Measurements from ENCODE around the gene CDIPT.
"Not testable (repeated sequence)": the region's sequence is repeated elsewhere in the genome, so short reads cannot be mapped to it uniquely, and the experiment has no call there.

CDIPT gene

DNA sequence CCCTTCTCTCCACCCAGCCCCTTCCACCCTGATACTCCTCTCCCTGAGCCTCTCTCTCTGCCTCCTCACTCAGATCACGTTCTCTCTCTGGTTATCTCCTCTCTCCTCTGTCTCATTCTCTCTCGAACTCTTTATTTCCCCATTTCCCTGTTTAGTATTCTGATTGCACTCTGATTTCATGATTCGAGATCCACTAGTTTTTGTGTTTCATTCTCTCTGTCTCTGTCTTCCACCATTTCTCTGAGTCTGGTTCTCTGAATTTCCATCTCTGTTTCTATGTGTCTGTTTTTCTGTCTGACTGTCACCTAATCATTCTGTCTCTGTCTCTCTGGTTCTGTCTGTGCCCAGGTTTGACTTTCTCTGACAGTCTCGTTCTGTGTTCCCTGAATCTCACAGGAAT, 34.3 kb upstream of the CDIPT start:
- no peak overlapping the region for H3K27ac ChIP-seq (ENCODE audit: insufficient read depth, low read length, poor library complexity, severe bottlenecking)
- H3K4me3 ChIP-seq (ENCODE audit: insufficient read depth, low read depth, low read length, poor library complexity, severe bottlenecking) = no peak overlapping the region
- H3K9me3 ChIP-seq (ENCODE audit: control insufficient read depth, low read length) = no peaks in the 10 kb centered on the region
- peaks cover 15% of the 10 kb centered on the region for H3K4me1 ChIP-seq (ENCODE audit: control insufficient read depth, insufficient read depth, low read length, poor library complexity, severe bottlenecking)
- H3K36me3 ChIP-seq (ENCODE audit: control insufficient read depth, insufficient read depth, low read length) = no peaks in the 10 kb centered on the region
- H3K27me3 ChIP-seq (replicated peaks; ENCODE audit: control insufficient read depth, insufficient read depth, low read length, poor library complexity, severe bottlenecking) = peaks cover 26% of the 10 kb centered on the region
- no peak for DNase-seq

DNA sequence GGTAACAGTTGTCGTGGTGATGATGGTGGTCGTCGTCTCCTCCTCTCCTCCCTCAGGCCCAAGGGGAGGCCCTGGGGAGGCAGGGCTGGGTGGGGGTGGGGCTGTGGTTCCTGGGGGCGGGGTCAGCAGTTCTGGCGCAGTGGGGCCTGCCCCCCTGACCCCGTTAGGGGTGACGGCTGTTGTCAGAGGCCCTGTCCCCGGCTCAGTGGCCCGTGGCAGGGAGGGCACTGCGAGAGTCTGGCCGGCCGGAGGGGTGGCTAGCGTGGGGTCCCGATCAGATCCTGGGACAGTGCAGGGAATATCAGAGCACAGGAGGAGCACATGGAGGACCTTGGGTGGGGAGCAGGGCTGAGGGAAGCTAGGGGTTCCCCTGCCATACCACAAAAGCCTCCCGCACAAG, 33.8 kb upstream of the CDIPT start:
- Histone ChIP-seq H3K36me3 (ENCODE audit: control insufficient read depth, insufficient read depth, low read length) (no peaks in the 10 kb centered on the region), H3K27ac (ENCODE audit: insufficient read depth, low read length, poor library complexity, severe bottlenecking) (no peak overlapping the region), H3K27me3 (replicated peaks; ENCODE audit: control insufficient read depth, insufficient read depth, low read length, poor library complexity, severe bottlenecking) (peaks cover 26% of the 10 kb centered on the region), H3K4me1 (ENCODE audit: control insufficient read depth, insufficient read depth, low read length, poor library complexity, severe bottlenecking) (peaks cover 15% of the 10 kb centered on the region), H3K9me3 (ENCODE audit: control insufficient read depth, low read length) (no peaks in the 10 kb centered on the region), H3K4me3 (ENCODE audit: insufficient read depth, low read depth, low read length, poor library complexity, severe bottlenecking) (no peak overlapping the region)
- DNase-seq = no peak

DNA sequence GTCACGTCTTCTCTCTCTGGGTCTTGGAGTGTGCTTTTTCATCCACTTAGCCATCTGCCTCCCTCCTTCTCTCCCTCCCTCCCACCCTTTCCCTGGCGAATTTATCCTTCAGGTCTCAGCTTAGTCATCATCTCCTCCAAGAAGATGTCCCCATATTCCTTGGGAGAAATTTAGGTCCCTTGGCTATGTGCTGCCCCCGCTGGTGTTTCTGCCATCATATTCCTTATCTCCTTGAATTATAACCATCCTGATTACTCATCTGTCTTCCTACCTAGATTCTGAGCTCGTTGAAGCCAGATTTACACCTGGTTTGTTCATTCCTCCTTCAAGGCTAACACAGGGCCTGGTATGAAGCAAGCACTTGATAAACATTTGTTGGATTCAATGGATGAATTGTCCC, 31.3 kb upstream of the CDIPT start:
- no peak overlapping the region for H3K27ac ChIP-seq (ENCODE audit: insufficient read depth, low read length, poor library complexity, severe bottlenecking)
- DNase-seq = no peak
- no peaks in the 10 kb centered on the region for H3K36me3 ChIP-seq (ENCODE audit: control insufficient read depth, insufficient read depth, low read length)
- no peak overlapping the region for H3K4me3 ChIP-seq (ENCODE audit: insufficient read depth, low read depth, low read length, poor library complexity, severe bottlenecking)
- H3K9me3 ChIP-seq (ENCODE audit: control insufficient read depth, low read length) = no peaks in the 10 kb centered on the region
- peaks cover 5% of the 10 kb centered on the region for H3K4me1 ChIP-seq (ENCODE audit: control insufficient read depth, insufficient read depth, low read length, poor library complexity, severe bottlenecking)
- peaks cover 25% of the 10 kb centered on the region for H3K27me3 ChIP-seq (replicated peaks; ENCODE audit: control insufficient read depth, insufficient read depth, low read length, poor library complexity, severe bottlenecking)

DNA sequence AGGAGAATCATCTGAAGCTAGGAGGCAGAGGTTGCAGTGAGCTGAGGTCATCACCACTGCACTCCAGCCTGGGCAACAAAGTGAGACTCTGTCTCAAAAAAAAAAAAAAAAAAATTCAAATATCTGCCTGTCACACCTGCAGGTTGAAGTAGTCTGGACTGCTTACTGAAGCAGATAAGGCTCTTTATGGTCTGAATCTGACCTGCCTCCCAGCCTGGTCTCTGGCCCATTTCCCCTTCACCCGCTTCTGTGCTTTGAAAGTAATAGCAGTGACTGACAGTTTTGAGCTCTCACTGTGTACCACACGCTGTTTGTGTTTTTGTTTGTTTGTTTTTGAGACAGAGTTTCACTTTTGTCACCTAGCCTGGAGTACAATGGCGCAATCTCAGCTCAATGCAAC, 30.5 kb upstream of the CDIPT start:
- Histone ChIP-seq H3K27ac (ENCODE audit: insufficient read depth, low read length, poor library complexity, severe bottlenecking) (no peak overlapping the region), H3K9me3 (ENCODE audit: control insufficient read depth, low read length) (no peaks in the 10 kb centered on the region), H3K4me3 (ENCODE audit: insufficient read depth, low read depth, low read length, poor library complexity, severe bottlenecking) (no peak overlapping the region), H3K36me3 (ENCODE audit: control insufficient read depth, insufficient read depth, low read length) (no peaks in the 10 kb centered on the region), H3K27me3 (replicated peaks; ENCODE audit: control insufficient read depth, insufficient read depth, low read length, poor library complexity, severe bottlenecking) (peaks cover 17% of the 10 kb centered on the region), H3K4me1 (ENCODE audit: control insufficient read depth, insufficient read depth, low read length, poor library complexity, severe bottlenecking) (no peaks in the 10 kb centered on the region)
- DNase-seq = no peak

DNA sequence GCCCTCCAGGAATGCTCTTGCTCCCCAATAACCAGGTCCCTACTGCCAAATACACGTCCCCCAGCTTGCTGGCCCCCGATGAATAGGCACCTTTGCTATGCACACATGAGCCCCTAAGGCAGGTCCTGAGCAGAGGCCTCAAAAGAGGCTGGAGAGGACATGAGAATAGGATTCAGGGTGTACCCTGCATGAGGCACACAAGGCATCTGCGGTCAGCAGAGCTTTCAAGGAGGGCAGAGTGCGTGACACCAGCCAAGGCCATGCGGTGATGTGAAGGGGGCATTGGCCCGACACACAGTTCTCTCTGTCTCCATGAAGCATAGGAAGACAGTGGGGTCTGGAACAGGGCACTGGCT, 29.4 kb upstream of the CDIPT start:
- no peak for DNase-seq
- Histone ChIP-seq H3K4me3 (ENCODE audit: insufficient read depth, low read depth, low read length, poor library complexity, severe bottlenecking) (no peak overlapping the region), H3K9me3 (ENCODE audit: control insufficient read depth, low read length) (no peaks in the 10 kb centered on the region), H3K27me3 (replicated peaks; ENCODE audit: control insufficient read depth, insufficient read depth, low read length, poor library complexity, severe bottlenecking) (peaks cover 7% of the 10 kb centered on the region), H3K36me3 (ENCODE audit: control insufficient read depth, insufficient read depth, low read length) (no peaks in the 10 kb centered on the region), H3K4me1 (ENCODE audit: control insufficient read depth, insufficient read depth, low read length, poor library complexity, severe bottlenecking) (no peaks in the 10 kb centered on the region), H3K27ac (ENCODE audit: insufficient read depth, low read length, poor library complexity, severe bottlenecking) (no peak overlapping the region)

DNA sequence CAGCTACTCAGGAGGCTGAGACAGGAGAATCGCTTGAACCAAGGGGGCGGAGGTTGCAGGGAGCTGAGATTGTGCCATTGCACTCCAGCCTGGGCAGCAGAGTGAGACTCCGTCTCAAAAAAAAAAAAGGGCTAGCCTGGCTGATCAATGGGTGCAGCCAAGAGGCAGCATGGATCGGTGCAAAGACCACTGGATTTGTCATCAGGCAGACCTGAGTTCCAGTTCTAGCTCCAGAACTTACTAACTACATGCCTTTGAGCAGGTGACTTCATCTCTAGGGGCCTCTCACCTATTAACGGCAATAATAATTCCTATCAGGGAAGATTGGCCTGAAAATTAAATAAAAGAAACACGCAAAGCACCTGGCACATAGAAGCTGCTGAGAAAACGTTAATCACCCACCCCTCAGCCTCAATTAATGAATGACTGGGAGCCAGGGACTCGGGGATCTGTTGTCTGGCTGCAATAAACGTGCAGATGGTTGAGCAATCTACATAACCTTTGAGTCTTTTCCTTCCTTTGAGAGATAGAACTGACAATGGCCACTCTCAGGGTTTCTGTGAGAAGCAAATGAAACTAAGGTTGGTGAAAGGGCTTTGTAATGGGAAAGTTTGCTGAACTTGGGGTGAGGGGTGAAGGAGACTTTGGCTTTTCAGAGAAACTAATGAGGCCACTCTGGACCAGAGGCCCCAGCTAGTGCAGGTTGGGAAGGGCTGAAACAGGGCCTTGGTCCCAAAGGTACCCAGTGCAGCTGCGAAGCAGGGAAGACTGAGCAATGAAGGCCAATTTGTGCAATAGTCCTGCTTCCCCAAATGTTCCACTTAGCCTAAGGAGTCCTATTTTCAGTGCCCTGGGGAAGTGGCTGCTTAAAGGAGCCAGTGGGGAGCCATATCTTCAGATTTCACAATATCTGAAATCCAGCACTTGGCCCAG, 28.8 kb upstream of the CDIPT start:
- H3K9me3 ChIP-seq (ENCODE audit: control insufficient read depth, low read length) = no peaks in the 10 kb centered on the region
- no peak overlapping the region for H3K27ac ChIP-seq (ENCODE audit: insufficient read depth, low read length, poor library complexity, severe bottlenecking)
- H3K4me3 ChIP-seq (ENCODE audit: insufficient read depth, low read depth, low read length, poor library complexity, severe bottlenecking) = no peak overlapping the region
- DNase-seq = no peak
- peaks cover 2% of the 10 kb centered on the region for H3K27me3 ChIP-seq (replicated peaks; ENCODE audit: control insufficient read depth, insufficient read depth, low read length, poor library complexity, severe bottlenecking)
- no peaks in the 10 kb centered on the region for H3K4me1 ChIP-seq (ENCODE audit: control insufficient read depth, insufficient read depth, low read length, poor library complexity, severe bottlenecking)
- H3K36me3 ChIP-seq (ENCODE audit: control insufficient read depth, insufficient read depth, low read length) = no peaks in the 10 kb centered on the region

DNA sequence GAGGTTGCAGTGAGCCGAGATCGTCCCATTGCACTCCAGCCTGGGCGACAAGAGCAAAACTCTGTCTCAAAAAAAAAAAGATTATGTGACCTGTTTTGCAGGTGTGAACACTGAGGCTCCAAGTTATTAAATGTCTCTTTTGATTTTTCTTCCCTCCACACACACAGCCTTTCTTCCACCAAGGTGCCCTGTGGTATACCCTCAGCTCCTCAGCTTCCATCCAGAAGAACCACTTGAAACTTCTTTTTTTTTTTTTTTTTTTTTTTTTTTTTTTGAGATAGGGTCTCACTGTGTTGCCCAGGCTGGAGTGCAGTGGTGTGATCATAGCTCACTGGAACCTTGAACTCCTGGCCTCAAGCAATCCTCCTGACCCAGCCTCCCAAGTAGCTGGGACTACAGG, 26.3 kb upstream of the CDIPT start:
- H3K27me3 ChIP-seq (replicated peaks; ENCODE audit: control insufficient read depth, insufficient read depth, low read length, poor library complexity, severe bottlenecking); H3K4me1 ChIP-seq (ENCODE audit: control insufficient read depth, insufficient read depth, low read length, poor library complexity, severe bottlenecking); H3K27ac ChIP-seq (ENCODE audit: insufficient read depth, low read length, poor library complexity, severe bottlenecking); H3K4me3 ChIP-seq (ENCODE audit: insufficient read depth, low read depth, low read length, poor library complexity, severe bottlenecking); H3K36me3 ChIP-seq (ENCODE audit: control insufficient read depth, insufficient read depth, low read length); DNase-seq; H3K9me3 ChIP-seq (ENCODE audit: control insufficient read depth, low read length): not testable (repeated sequence)

DNA sequence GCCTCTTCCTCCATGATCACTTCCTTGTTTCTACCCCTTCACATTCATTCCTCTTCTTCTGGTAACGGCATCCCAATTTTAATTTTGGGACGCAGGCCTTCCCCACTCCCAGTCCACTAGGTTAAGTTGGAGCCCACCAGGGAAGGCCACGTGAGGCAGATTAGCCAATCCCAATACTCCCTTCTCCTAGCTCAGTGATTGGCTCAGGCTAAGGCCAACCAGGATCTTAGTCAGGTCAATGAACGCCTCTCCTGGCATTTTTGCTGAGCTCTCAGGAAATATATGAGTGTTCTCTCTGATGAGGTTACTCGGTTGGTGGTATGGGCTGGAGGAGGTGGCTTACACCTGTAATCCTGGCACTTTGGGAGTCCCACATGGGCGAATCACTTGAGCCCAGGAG, 21.0 kb upstream of the CDIPT start:
- H3K36me3 ChIP-seq (ENCODE audit: control insufficient read depth, insufficient read depth, low read length) = no peaks in the 10 kb centered on the region
- H3K27me3 ChIP-seq (replicated peaks; ENCODE audit: control insufficient read depth, insufficient read depth, low read length, poor library complexity, severe bottlenecking) = no peaks in the 10 kb centered on the region
- H3K27ac ChIP-seq (ENCODE audit: insufficient read depth, low read length, poor library complexity, severe bottlenecking) = no peak overlapping the region
- H3K4me3 ChIP-seq (ENCODE audit: insufficient read depth, low read depth, low read length, poor library complexity, severe bottlenecking) = no peak overlapping the region
- H3K4me1 ChIP-seq (ENCODE audit: control insufficient read depth, insufficient read depth, low read length, poor library complexity, severe bottlenecking) = no peaks in the 10 kb centered on the region
- H3K9me3 ChIP-seq (ENCODE audit: control insufficient read depth, low read length) = no peaks in the 10 kb centered on the region
- no peak for DNase-seq

DNA sequence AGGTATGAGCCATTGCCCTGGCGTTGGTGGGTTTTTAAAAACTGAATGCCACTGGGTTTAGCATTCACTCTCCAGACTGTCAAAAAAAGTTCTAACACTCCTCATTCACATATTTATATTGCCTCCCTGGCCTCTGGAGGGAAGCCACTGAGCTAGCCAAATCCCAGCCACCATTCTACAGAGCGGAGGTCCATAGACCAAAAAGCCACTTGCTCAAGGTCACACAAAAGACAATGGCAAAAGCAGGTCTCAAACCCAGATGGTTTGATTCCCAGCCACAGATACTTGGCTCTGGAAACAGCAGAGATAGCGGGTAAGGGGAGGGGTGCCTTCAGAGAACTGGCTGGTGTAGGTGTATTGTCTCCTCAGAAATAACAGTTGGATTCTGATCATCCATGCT, 18.0 kb upstream of the CDIPT start:
- Histone ChIP-seq H3K36me3 (ENCODE audit: control insufficient read depth, insufficient read depth, low read length) (no peaks in the 10 kb centered on the region), H3K27me3 (replicated peaks; ENCODE audit: control insufficient read depth, insufficient read depth, low read length, poor library complexity, severe bottlenecking) (peaks cover 7% of the 10 kb centered on the region), H3K27ac (ENCODE audit: insufficient read depth, low read length, poor library complexity, severe bottlenecking) (no peak overlapping the region), H3K4me3 (ENCODE audit: insufficient read depth, low read depth, low read length, poor library complexity, severe bottlenecking) (no peak overlapping the region), H3K9me3 (ENCODE audit: control insufficient read depth, low read length) (no peaks in the 10 kb centered on the region), H3K4me1 (ENCODE audit: control insufficient read depth, insufficient read depth, low read length, poor library complexity, severe bottlenecking) (peaks cover 17% of the 10 kb centered on the region)
- DNase-seq = no peak

DNA sequence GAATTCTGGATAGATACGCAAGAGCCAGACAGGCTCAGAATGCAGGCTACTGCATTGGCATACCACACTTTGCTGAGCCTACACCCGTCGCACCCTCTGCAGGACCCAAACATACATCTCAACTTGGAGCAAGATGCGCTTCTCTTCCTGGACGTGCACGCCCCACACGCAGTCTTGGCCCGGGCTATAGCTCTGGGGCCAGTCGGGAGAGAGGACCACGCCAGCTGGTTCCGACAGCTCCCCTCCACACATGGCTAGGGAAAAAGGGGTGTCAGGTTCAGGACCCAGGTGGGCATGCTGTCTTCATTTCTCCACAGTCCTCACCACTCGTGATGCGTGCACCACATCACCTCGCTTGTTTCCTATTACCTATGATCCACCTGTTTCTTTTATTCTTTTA, 15.1 kb upstream of the CDIPT start:
- no peaks in the 10 kb centered on the region for H3K36me3 ChIP-seq (ENCODE audit: control insufficient read depth, insufficient read depth, low read length)
- H3K4me3 ChIP-seq (ENCODE audit: insufficient read depth, low read depth, low read length, poor library complexity, severe bottlenecking) = no peak overlapping the region
- H3K9me3 ChIP-seq (ENCODE audit: control insufficient read depth, low read length) = no peaks in the 10 kb centered on the region
- no peak for DNase-seq
- peaks cover 17% of the 10 kb centered on the region for H3K4me1 ChIP-seq (ENCODE audit: control insufficient read depth, insufficient read depth, low read length, poor library complexity, severe bottlenecking)
- peaks cover 7% of the 10 kb centered on the region for H3K27me3 ChIP-seq (replicated peaks; ENCODE audit: control insufficient read depth, insufficient read depth, low read length, poor library complexity, severe bottlenecking)
- H3K27ac ChIP-seq (ENCODE audit: insufficient read depth, low read length, poor library complexity, severe bottlenecking) = no peak overlapping the region
